22Rv1 (cell line): ENCODE data around the gene SCN7A.
"Not testable (repeated sequence)": the region's sequence is repeated elsewhere in the genome, so short reads cannot be mapped to it uniquely, and the experiment has no call there.

Experiments used
- H3K27ac ChIP-seq: fragments of 450-650 bp; 2 replicates; pipeline ENCODE4 v1.5.1; 2017
- CTCF ChIP-seq: fragments of 450-650 bp; IDR thresholded peaks from 2 replicates; pipeline ENCODE4 v1.5.1; 2017; ENCODE audit warnings: mild to moderate bottlenecking
- ZFX ChIP-seq: fragments of 450-650 bp; IDR thresholded peaks from 2 replicates; pipeline ENCODE4 v1.6.1; 2017; ENCODE audit warnings: antibody characterized with exemption, borderline replicate concordance

SCN7A gene

GRCh38 chr2:166361351-166362153, 132.5 kb downstream of the SCN7A start:
- no peak overlapping the region for H3K27ac ChIP-seq
- TF ChIP-seq CTCF (peak; percentile 64), ZFX (no peak)

- no peak overlapping the region for H3K27ac ChIP-seq
- no peak for TF ChIP-seq CTCF
- no peak for TF ChIP-seq ZFX
Observed at GRCh38 chr2:166360906-166361305, 133.1 kb downstream of the SCN7A start.

- TF ChIP-seq ZFX (no peak), CTCF (no peak)
- H3K27ac ChIP-seq: no peak overlapping the region
Observed at GRCh38 chr2:166360426-166360825, 133.6 kb downstream of the SCN7A start.

- H3K27ac ChIP-seq: not testable (repeated sequence)
Observed at GRCh38 chr2:166357950-166358321, 136.1 kb downstream of the SCN7A start.

- H3K27ac ChIP-seq: no peak overlapping the region
- TF ChIP-seq CTCF (no peak), ZFX (no peak)
Observed at GRCh38 chr2:166357068-166357949, 136.7 kb downstream of the SCN7A start.
